Tibial nerve (tissue), 4 donors: ENCODE data around the gene SRPK2. TPM values are rescaled to one million over a fixed set of nuclear protein-coding genes. Genes with fewer than 3 reads are reported as not detected.
"Not testable (repeated sequence)": the region's sequence is repeated elsewhere in the genome, so short reads cannot be mapped to it uniquely, and the experiment has no call there.

ENCODE experiments used
- DNase-seq, 2 donors: peaks; one replicate each; pipeline ENCODE4 v3.0.0-alpha.2; 2019; ENCODE audit warnings: low spot score in 2 of 2
- H3K27ac ChIP-seq, 4 donors: fragments of 200-600 bp; sonication (generic) in 3 of 4; one replicate each; pipeline ENCODE4 v1.5.1; 2017 to 2019; ENCODE audit warnings: mild to moderate bottlenecking in 1 of 4
- H3K27me3 ChIP-seq, 2 donors: fragments of 200-600 bp; sonication (generic) in 1 of 2; one replicate each; pipeline versions ENCODE4 v1.5.1 to v1.6.0; 2017 to 2019
- H3K36me3 ChIP-seq, 3 donors: fragments of 200-600 bp; sonication (generic); one replicate each; pipeline ENCODE4 v1.5.1; 2018 to 2019
- H3K4me1 ChIP-seq, 4 donors: fragments of 200-600 bp; sonication (generic) in 3 of 4; one replicate each; pipeline ENCODE4 v1.5.1; 2017 to 2019
- H3K4me3 ChIP-seq, 4 donors: fragments of 200-600 bp; sonication (generic) in 3 of 4; one replicate each; pipeline ENCODE4 v1.5.1; 2017 to 2019; ENCODE audit warnings: mild to moderate bottlenecking in 1 of 4, moderate library complexity in 1 of 4
- H3K9me3 ChIP-seq, 4 donors: fragments of 200-600 bp; sonication (generic) in 3 of 4; one replicate each; pipeline ENCODE4 v1.5.1; 2017 to 2019
- CTCF ChIP-seq, 5 experiments: fragments of 200-600 bp in 3 of 5; fragments of 450-650 bp in 2 of 5; sonication (generic) in 3 of 5; IDR thresholded peaks; one replicate each; pipeline ENCODE4 v1.5.1; 2016 to 2019; ENCODE audit warnings: antibody characterized with exemption in 5 of 5, mild to moderate bottlenecking in 3 of 5, moderate library complexity in 2 of 5
- EP300 ChIP-seq, 2 donors: sonication (generic); formaldehyde crosslinking; IDR thresholded peaks; one replicate each; pipeline ENCODE4 v1.6.1; 2017; ENCODE audit warnings: antibody characterized with exemption in 2 of 2, mild to moderate bottlenecking in 1 of 2
- POLR2A ChIP-seq, 2 donors: fragments of 450-650 bp; IDR thresholded peaks; one replicate each; pipeline ENCODE4 v1.6.1; 2017; ENCODE audit warnings: antibody characterized with exemption in 2 of 2, mild to moderate bottlenecking in 2 of 2, moderate library complexity in 2 of 2
- WGBS, 2 donors: methylation state at CpG; one replicate each; pipeline ENCODE4 v1.1.5; 2018; 5-methylcytosine and 5-hydroxymethylcytosine counted together
- total RNA-seq, 4 donors: library from RNA; depleted of rRNA; stranded (reverse); fragments of >200 nt; gene quantifications; one replicate each; pipeline ENCODE4 v1.1.0, GENCODE V29; 2016

Gene SRPK2
- total RNA-seq, 4 donors from 2014 or later, result 54.1 to 94.4 (median 61.9) TPM

DNA sequence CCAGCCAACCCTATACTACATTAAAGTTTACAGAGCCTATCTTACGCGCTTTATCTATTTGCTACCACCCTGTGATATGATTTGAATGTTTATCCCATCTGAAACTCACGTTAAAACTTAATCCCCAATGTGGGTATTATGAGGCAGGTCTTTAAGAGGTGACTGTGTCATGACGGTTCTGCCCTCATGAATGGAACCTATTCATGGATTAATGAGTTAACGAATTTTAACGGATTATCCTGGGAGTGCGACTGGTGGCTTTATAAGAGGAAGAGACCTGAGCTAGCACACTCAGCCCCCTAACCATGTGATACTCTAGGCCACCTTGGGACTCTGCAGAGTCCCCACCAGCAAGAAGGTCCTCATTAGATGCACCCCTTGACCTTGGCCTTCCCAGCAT is 37.8 kb downstream of the SRPK2 start:
- Histone ChIP-seq H3K27ac (no peak overlapping the region), H3K27me3 (no peaks in the 10 kb centered on the region), H3K36me3 (no peaks in the 10 kb centered on the region), H3K9me3 (no peaks in the 10 kb centered on the region), H3K4me3 (no peak overlapping the region), H3K4me1 (peaks cover 0 to 53% (median 37%) of the 10 kb centered on the region in 4 donors)
- WGBS, 2 donors, result 71 to 80% methylated on average over 7 of the region's 7 CpGs
- no peak for TF ChIP-seq EP300 (IDR thresholded peaks at IDR 0.05)
- TF ChIP-seq POLR2A (IDR thresholded peaks at IDR 0.05), result no peak
- no peak for TF ChIP-seq CTCF (IDR thresholded peaks at IDR 0.05)
- DNase-seq, result no peak

DNA sequence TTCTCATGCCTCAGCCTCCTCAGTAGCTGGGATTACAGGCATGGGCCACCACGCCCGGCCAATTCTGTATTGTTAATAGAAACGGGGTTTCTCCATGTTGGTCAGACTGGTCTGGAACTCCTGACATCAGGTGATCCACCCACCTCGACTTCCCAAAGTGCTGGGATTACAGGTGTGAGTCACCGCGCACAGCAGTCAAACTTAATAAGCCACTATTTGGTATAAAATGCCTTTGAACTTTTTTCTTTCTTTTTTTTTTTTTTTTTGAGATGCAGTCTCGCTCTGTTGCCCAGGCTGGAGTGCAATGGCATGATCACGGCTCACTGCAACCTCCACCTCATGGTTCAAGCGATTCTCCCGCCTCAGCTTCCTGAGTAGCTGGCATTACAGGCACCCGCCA is 40.5 kb downstream of the SRPK2 start:
- not testable (repeated sequence) for H3K9me3 ChIP-seq, H3K27me3 ChIP-seq, DNase-seq, H3K4me3 ChIP-seq, H3K36me3 ChIP-seq, H3K27ac ChIP-seq
- 95 to 97% methylated on average over 11 of the region's 11 CpGs for WGBS, 2 donors
- H3K4me1 ChIP-seq, result peaks cover 0 to 41% (median 26%) of the 10 kb centered on the region in 4 donors

DNA sequence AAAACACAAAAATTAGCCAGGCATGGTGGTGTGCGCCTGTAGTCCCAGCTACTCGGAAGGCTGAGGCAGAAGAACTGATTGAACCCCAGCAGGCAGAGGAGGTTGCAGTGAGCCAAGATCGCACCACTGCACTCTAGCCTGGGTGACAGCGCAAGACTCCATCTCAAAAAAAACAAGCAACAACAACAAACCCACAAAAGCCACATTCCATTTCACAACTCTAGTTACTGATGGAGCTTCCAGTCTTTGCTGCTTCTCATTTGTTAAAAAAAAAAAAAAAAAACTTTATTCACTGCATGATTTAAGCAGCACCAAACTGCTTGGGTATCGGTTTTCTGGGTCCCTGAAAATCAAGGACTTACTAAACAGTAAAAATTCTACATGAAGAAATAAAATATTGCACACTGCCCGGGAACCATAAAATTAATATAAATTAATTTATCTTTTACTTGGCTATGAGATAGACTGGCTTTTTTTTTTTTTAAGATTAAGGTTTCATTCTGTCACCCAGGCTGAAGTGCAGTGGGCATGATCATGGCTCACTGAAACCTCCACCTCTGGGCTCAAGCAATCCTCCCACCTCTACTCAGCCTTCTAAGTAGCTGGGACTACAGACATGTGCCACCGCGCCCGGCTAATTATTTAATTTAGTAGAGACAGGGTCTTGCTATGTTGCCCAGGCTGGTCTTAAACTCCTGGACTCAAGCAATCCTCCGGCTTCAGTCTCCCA is 42.0 kb downstream of the SRPK2 start:
- 91 to 93% methylated on average over 10 of the region's 10 CpGs for WGBS, 2 donors
- Histone ChIP-seq H3K27ac (no peak overlapping the region), H3K9me3 (no peaks in the 10 kb centered on the region), H3K36me3 (no peaks in the 10 kb centered on the region), H3K27me3 (no peaks in the 10 kb centered on the region), H3K4me1 (peaks cover 0 to 28% (median 14%) of the 10 kb centered on the region in 4 donors), H3K4me3 (no peak overlapping the region)
- DNase-seq, result no peak
- no peak for TF ChIP-seq EP300 (IDR thresholded peaks at IDR 0.05)
- TF ChIP-seq CTCF (IDR thresholded peaks at IDR 0.05), result no peak
- TF ChIP-seq POLR2A (IDR thresholded peaks at IDR 0.05), result no peak

DNA sequence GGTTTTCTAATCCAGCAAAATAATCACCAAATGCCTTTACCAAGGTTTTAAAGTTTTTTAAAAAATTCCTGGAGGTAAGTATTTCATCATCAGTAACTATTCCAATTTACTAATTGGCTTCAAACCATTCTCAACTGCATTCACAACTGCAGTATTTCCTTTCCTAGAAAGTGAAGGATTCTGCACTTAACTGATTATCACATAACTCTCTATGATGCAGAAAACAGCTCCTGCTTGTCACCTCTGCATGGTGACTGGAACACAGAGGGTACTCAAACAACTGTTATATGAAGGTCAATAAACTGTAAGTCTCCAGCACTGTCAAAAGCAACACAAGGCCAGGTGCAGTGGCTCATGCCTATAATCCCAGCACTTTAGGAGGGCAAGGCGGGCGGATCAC is 42.6 kb downstream of the SRPK2 start:
- WGBS, 2 donors, result 92 to 94% methylated on average over 2 of the region's 2 CpGs
- Histone ChIP-seq H3K4me1 (peaks cover 0 to 22% (median 8%) of the 10 kb centered on the region in 4 donors), H3K27me3 (no peaks in the 10 kb centered on the region), H3K9me3 (no peaks in the 10 kb centered on the region), H3K36me3 (no peaks in the 10 kb centered on the region), H3K27ac (no peak overlapping the region), H3K4me3 (no peak overlapping the region)
- no peak for DNase-seq
- TF ChIP-seq POLR2A (IDR thresholded peaks at IDR 0.05) (no peak), CTCF (IDR thresholded peaks at IDR 0.05) (no peak), EP300 (IDR thresholded peaks at IDR 0.05) (no peak)

DNA sequence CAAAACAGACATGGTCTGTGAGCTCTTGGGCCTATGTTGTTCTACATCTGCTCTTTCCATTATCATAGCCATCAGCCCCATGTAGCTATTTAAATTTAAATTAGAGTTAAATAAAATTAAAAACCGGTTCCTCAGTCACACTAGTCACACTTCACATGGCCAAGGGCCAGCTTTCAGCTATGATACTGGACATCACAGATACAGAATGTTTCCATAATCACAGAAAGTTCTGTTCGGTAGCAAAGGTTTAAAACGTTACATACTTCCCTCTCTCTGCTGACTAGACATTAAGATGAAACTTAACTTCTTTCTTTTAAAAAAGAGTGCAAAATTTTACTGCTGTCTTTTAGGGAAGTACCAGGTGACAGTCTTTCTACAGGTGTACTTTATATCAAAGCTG is 43.0 kb downstream of the SRPK2 start:
- H3K4me3 ChIP-seq, result no peak overlapping the region
- no peaks in the 10 kb centered on the region for H3K27me3 ChIP-seq
- no peaks in the 10 kb centered on the region for H3K36me3 ChIP-seq
- peak overlapping the region in 1 of 4 donors; percentile 39 for H3K27ac ChIP-seq
- DNase-seq, result no peak
- 30 to 31% methylated on average over 3 of the region's 3 CpGs for WGBS, 2 donors
- peaks cover 0 to 18% (median 6%) of the 10 kb centered on the region in 4 donors for H3K4me1 ChIP-seq
- H3K9me3 ChIP-seq, result no peaks in the 10 kb centered on the region
- TF ChIP-seq POLR2A (IDR thresholded peaks at IDR 0.05) (no peak), CTCF (IDR thresholded peaks at IDR 0.05) (no peak), EP300 (IDR thresholded peaks at IDR 0.05) (no peak)
